AG09319 (cell line): ENCODE measurements around the gene ACOT2.
"Not testable (repeated sequence)": the region's sequence is repeated elsewhere in the genome, so short reads cannot be mapped to it uniquely, and the experiment has no call there.

Source experiments
- DNase-seq: peaks from one replicate; pipeline ENCODE4 v3.0.0-alpha.2; 2010; ENCODE audit warnings: low read depth; ENCODE audit errors: extremely low read depth
- TF ChIP-seq, protein P1 (sequence below): IDR thresholded peaks from 2 replicates; pipeline ENCODE4 v1.5.1; 2011; ENCODE audit warnings: low read depth, mild to moderate bottlenecking, inconsistent platforms, low read length, moderate library complexity

The ACOT2 gene

DNA sequence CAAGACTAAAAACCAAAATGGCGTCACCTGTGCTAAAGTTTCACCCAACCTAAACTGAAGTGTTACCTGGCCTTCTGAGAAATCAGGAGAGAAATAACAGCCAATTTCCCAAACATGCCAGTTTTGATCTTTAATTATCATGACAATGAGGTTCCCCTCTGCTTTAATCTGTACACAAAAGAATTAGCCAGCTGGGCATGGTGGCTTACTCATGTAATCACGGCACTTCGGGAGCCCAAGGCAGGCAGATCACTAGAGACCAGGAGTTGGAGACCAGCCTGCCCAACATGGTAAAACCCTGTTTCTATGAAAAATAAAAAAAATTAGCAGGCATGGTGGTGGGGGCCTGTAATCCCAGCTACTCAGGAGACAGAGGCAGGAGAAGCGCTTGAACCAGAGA, 15.2 kb upstream of the ACOT2 start:
- TF ChIP-seq, protein P1, sequence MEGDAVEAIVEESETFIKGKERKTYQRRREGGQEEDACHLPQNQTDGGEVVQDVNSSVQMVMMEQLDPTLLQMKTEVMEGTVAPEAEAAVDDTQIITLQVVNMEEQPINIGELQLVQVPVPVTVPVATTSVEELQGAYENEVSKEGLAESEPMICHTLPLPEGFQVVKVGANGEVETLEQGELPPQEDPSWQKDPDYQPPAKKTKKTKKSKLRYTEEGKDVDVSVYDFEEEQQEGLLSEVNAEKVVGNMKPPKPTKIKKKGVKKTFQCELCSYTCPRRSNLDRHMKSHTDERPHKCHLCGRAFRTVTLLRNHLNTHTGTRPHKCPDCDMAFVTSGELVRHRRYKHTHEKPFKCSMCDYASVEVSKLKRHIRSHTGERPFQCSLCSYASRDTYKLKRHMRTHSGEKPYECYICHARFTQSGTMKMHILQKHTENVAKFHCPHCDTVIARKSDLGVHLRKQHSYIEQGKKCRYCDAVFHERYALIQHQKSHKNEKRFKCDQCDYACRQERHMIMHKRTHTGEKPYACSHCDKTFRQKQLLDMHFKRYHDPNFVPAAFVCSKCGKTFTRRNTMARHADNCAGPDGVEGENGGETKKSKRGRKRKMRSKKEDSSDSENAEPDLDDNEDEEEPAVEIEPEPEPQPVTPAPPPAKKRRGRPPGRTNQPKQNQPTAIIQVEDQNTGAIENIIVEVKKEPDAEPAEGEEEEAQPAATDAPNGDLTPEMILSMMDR = no peak
- DNase-seq = no peak

- not testable (repeated sequence) for DNase-seq
These were observed 11.8 kb upstream of the ACOT2 start for GRCh38 chr14:73557201-73557600.

DNA sequence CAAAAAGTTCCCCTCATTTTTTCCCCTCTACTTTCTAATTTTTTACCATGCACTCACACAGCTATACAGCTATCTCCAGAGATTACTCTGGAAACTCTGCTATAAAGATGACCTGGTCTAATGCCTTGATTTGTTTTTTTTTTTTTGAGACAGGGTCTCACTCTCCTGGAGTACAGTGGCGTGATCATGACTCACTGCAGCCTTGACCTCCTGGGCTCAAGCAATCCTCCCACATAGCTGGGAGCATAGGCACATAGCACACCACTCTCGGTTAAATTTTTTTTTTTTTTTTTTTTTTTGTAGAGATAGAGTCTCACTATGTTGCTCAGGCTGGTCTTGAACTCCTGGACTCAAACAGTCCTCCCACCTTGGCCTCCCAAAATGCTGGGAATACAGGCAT, 10.8 kb upstream of the ACOT2 start:
- not testable (repeated sequence) for DNase-seq

GRCh38 chr14:73562256-73562655, 6.8 kb upstream of the ACOT2 start:
- not testable (repeated sequence) for DNase-seq

GRCh38 chr14:73562696-73563095, 6.3 kb upstream of the ACOT2 start:
- DNase-seq = not testable (repeated sequence)

GRCh38 chr14:73566431-73566830, 2.6 kb upstream of the ACOT2 start:
- not testable (repeated sequence) for DNase-seq

GRCh38 chr14:73566935-73567334, 2.1 kb upstream of the ACOT2 start:
- DNase-seq = not testable (repeated sequence)

GRCh38 chr14:73567358-73567757, 1.7 kb upstream of the ACOT2 start:
- DNase-seq = no peak
- TF ChIP-seq, protein P1 = no peak

DNA sequence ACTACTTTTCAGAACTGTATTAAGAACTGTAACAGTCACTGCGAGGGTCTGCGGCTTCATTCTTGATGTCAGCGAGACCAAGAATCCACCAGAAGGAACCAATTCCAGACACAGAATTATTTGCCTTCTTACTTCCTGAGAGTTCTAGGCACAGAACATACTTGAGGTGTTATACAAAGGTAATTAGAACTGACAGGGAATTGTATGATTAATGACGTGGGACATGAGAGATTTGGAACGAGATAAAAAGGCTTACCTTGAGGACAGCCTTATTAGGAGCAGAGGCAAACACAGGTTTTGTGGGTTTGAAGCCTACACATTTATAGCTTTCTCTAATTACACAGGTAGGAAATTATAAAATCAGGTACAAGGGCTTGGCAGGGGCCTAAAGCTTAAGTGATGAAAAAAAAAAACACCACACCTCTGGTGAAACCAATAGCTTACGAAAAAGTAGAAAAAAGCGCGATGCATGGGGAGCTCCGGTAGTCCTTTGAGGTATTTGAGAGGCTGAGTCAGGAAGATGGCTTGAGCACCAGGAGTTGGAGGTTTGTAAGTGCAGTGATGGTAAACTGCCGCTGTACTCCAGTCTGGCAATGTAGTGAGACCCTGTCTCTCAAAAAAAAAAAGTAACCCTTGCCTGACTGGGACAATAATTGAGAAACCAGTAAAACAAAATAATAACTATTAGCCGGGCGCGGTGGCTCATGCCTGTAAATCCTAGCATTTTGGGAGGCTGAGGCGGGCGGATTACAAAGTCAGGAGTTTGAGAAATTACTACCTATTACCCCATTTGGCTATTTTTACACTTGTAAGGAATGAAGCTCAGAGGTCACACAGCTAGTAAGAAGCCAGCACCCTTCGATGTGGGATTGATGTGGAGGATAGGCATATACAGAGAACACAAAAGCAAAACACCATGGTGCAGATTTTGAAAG, 795 bp upstream of the ACOT2 start:
- TF ChIP-seq, protein P1 = no peak
- DNase-seq = no peak

DNA sequence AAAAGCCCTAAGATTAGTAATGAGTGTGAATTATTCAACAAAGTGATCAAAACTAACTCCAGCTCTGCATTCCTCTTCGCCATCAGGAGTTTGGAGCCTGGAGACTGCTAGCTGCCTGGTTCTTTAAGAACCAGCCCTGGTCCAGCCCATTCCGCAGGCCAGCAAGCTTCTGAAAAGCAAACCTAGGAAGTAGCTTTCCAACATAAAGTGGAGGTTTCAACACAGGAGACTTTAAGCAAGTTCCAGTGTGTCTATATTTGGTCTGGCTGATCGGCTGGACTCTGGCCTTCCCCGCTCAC, 178 bp upstream of the ACOT2 start:
- not testable (repeated sequence) for DNase-seq

- TF ChIP-seq, protein P1 = peak; percentile 50
- not testable (repeated sequence) for DNase-seq
These were observed 1.9 kb downstream of the ACOT2 start for GRCh38 chr14:73570913-73571312.

DNA sequence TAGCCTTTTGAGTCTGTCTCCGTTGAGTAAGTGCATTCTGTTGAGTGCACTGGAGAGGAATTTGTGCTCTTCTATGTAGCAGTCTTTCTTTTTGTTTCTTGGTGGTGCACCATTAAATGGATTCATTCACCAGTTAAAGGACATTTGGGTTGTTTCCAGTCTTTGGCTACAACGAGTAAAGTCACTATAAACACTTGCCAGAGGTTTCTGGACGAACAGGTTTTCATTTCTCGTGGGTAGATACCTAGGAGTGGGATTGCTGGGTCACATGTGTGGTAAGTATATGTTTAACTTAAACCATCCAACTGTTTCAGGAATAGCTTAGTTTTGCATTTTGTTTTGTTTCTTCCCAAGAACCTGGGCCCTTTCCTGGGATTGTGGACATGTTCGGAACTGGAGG, 4.0 kb downstream of the ACOT2 start:
- DNase-seq = not testable (repeated sequence)

- not testable (repeated sequence) for DNase-seq
These were observed 4.7 kb downstream of the ACOT2 start for GRCh38 chr14:73573740-73574139.

DNA sequence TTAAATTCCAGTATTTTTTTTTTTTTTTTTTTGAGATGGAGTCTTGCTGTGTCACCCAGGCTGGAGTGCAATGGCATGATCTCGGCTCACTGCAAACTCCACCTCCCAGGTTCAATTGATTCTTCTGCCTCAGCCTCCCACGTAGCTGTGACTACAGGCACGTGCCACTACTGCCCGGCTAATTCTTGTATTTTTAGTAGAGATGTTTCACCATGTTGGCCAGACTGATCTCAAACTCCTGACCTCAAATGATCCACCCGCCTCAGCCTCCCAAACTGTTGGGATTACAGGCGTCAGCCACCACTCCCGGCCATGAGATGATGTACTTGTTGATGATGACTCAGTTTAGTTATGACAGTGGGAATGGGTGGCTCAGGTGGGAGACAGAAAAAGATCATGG, 5.2 kb downstream of the ACOT2 start:
- not testable (repeated sequence) for DNase-seq
